HL-60 (cell line): Measurements from ENCODE around the gene SCYGR2.

ENCODE experiments used
- GABPA ChIP-seq: IDR thresholded peaks from 2 replicates; pipeline ENCODE4 v1.6.1; 2012; ENCODE audit warnings: low read depth
- POLR2AphosphoS5 ChIP-seq: IDR thresholded peaks from 2 replicates; pipeline ENCODE4 v1.6.1; 2012; ENCODE audit warnings: low read depth
- SPI1 ChIP-seq: IDR thresholded peaks from 2 replicates; pipeline ENCODE4 v1.6.1; 2012; ENCODE audit warnings: low read depth, mild to moderate bottlenecking, borderline replicate concordance
- TF ChIP-seq, protein P1 (sequence below): IDR thresholded peaks from 2 replicates; pipeline ENCODE4 v1.6.1; 2012; ENCODE audit warnings: low read depth; ENCODE audit not compliant: insufficient replicate concordance
- TF ChIP-seq, protein P2 (sequence below): IDR thresholded peaks from one replicate; pipeline ENCODE4 v1.5.1; 2011; ENCODE audit warnings: low read length, control low read depth, inconsistent platforms; ENCODE audit not compliant: insufficient read depth

DNA sequence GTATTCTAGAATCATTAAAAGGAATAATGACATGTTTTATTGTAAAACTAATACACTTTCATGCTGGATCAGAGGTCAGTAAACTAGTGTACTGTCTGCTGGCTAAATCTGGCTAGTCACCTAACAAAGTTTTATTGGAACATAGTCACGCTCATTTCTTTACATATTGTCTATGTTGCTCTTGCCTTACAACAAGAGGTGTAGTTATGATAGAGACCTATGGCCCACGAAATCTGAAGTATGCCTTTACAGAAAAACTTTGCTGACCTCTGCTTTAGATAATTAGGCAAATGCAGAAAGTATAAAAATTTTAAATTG, 29.9 kb upstream of the SCYGR2 start:
- TF ChIP-seq, protein P1, sequence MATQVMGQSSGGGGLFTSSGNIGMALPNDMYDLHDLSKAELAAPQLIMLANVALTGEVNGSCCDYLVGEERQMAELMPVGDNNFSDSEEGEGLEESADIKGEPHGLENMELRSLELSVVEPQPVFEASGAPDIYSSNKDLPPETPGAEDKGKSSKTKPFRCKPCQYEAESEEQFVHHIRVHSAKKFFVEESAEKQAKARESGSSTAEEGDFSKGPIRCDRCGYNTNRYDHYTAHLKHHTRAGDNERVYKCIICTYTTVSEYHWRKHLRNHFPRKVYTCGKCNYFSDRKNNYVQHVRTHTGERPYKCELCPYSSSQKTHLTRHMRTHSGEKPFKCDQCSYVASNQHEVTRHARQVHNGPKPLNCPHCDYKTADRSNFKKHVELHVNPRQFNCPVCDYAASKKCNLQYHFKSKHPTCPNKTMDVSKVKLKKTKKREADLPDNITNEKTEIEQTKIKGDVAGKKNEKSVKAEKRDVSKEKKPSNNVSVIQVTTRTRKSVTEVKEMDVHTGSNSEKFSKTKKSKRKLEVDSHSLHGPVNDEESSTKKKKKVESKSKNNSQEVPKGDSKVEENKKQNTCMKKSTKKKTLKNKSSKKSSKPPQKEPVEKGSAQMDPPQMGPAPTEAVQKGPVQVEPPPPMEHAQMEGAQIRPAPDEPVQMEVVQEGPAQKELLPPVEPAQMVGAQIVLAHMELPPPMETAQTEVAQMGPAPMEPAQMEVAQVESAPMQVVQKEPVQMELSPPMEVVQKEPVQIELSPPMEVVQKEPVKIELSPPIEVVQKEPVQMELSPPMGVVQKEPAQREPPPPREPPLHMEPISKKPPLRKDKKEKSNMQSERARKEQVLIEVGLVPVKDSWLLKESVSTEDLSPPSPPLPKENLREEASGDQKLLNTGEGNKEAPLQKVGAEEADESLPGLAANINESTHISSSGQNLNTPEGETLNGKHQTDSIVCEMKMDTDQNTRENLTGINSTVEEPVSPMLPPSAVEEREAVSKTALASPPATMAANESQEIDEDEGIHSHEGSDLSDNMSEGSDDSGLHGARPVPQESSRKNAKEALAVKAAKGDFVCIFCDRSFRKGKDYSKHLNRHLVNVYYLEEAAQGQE: no peak
- TF ChIP-seq, protein P2, sequence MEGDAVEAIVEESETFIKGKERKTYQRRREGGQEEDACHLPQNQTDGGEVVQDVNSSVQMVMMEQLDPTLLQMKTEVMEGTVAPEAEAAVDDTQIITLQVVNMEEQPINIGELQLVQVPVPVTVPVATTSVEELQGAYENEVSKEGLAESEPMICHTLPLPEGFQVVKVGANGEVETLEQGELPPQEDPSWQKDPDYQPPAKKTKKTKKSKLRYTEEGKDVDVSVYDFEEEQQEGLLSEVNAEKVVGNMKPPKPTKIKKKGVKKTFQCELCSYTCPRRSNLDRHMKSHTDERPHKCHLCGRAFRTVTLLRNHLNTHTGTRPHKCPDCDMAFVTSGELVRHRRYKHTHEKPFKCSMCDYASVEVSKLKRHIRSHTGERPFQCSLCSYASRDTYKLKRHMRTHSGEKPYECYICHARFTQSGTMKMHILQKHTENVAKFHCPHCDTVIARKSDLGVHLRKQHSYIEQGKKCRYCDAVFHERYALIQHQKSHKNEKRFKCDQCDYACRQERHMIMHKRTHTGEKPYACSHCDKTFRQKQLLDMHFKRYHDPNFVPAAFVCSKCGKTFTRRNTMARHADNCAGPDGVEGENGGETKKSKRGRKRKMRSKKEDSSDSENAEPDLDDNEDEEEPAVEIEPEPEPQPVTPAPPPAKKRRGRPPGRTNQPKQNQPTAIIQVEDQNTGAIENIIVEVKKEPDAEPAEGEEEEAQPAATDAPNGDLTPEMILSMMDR: no peak
- TF ChIP-seq POLR2AphosphoS5: no peak
- no peak for TF ChIP-seq GABPA
- TF ChIP-seq SPI1: no peak
